Measurements from ENCODE around the gene SF3A1.

- TF ChIP-seq CTCF (IDR thresholded peaks at IDR 0.05; ENCODE audit: insufficient read depth, low read length) (no peak), GABPA (IDR thresholded peaks at IDR 0.05; ENCODE audit: low read depth) (no peak), POLR2AphosphoS5 (IDR thresholded peaks at IDR 0.05; ENCODE audit: low read depth) (no peak), REST (IDR thresholded peaks at IDR 0.05; ENCODE audit: insufficient replicate concordance, low read depth) (no peak)
Measured at GRCh38 chr22:30290342-30291057, 66.2 kb downstream of the SF3A1 start.

All from HL-60 (cell line).